HCT116 (cell line): ENCODE data around the gene GSG1L. TPM values are rescaled to one million over a fixed set of nuclear protein-coding genes. Genes with fewer than 3 reads are reported as not detected.

ENCODE experiments used
- ATAC-seq: fragments of 200-7000 bp; cut with Tn5 transposase; 2 replicates; pipeline ENCODE4 v1.9.1; 2020; ENCODE audit warnings: mild to moderate bottlenecking, moderate library complexity
- BruUV-seq: library from RNA; stranded (reverse); fragments of 400-500 nt; replicated peaks from 2 replicates; lab custom pipeline; 2021; lab: Mats Ljungman, UMichigan
- CTCF ChIA-PET: fragments of 300-600 bp; sonication (Branson Sonifier 250); formaldehyde crosslinking; loops from one replicate; lab custom pipeline; 2021; ENCODE audit warnings: antibody characterized with exemption; lab: Charles Lee
- POLR2A ChIA-PET: fragments of 300-600, 350-600 bp; sonication (Branson Sonifier 250); formaldehyde crosslinking; loops from one replicate; lab custom pipeline; 2021; ENCODE audit warnings: antibody characterized with exemption; lab: Charles Lee
- RAD21 ChIA-PET, 2 experiments: fragments of 300-600 bp; sonication (Branson Sonifier 250); formaldehyde crosslinking; loops; one replicate each; lab custom pipeline; 2023; ENCODE audit warnings: low total read pairs in 2 of 2; ENCODE audit not compliant: uncharacterized antibody in 2 of 2, unreplicated experiment in 2 of 2, low non-redundant PET in 1 of 2; lab: Charles Lee
- DNase-seq: peaks from one replicate; pipeline ENCODE4 v3.0.0-alpha.2; 2010; ENCODE audit warnings: low read depth, low spot score
- H2AFZ ChIP-seq: fragments of 200-600 bp; shearing (Covaris generic), sonication (generic); 2 replicates; pipeline ENCODE4 v1.6.1; 2017; ENCODE audit warnings: low read depth, mixed run types, mixed read lengths, antibody characterized with exemption, low read length; ENCODE audit not compliant: poor library complexity, severe bottlenecking
- H3K27ac ChIP-seq: 2 replicates; pipeline ENCODE4 v1.5.1; 2012; ENCODE audit warnings: low read depth, low read length
- H3K27me3 ChIP-seq: fragments of 200-600 bp; sonication (generic); 2 replicates; pipeline ENCODE4 v1.6.1; 2016; ENCODE audit warnings: mixed run types, low read length, mixed read lengths; ENCODE audit not compliant: insufficient read depth
- H3K36me3 ChIP-seq, 2 experiments: fragments of 200-500 bp in 1 of 2; fragments of 200-600 bp in 1 of 2; sonication (Bioruptor generic) in 1 of 2; sonication (generic) in 1 of 2; 2 replicates each; pipeline versions ENCODE4 v1.5.1 to v1.6.1; 2014 to 2016; ENCODE audit warnings: low read length in 2 of 2, inconsistent platforms in 1 of 2, mixed read lengths in 1 of 2, mixed run types in 1 of 2; ENCODE audit not compliant: insufficient read depth in 2 of 2, control insufficient read depth in 1 of 2
- H3K4me1 ChIP-seq, 2 experiments: fragments of 200-600 bp in 1 of 2; sonication (generic) in 1 of 2; 2 replicates each; pipeline versions ENCODE4 v1.5.1 to v1.6.1; 2012 to 2017; ENCODE audit warnings: low read length in 2 of 2, inconsistent platforms in 1 of 2, mild to moderate bottlenecking in 1 of 2, mixed read lengths in 1 of 2, mixed run types in 1 of 2, moderate library complexity in 1 of 2; ENCODE audit not compliant: insufficient read depth in 2 of 2, control insufficient read depth in 1 of 2
- H3K4me2 ChIP-seq: fragments of 200-600 bp; sonication (generic); 2 replicates; pipeline ENCODE4 v1.6.1; 2017; ENCODE audit warnings: mixed run types, low read length, mixed read lengths
- H3K4me3 ChIP-seq, 2 experiments: fragments of 200-600 bp in 1 of 2; sonication (generic) in 1 of 2; replicated peaks in 1 of 2; 2 replicates each; pipeline ENCODE4 v1.5.1; 2011 to 2016; ENCODE audit warnings: low read length in 2 of 2, control low read depth in 1 of 2, low read depth in 1 of 2, mild to moderate bottlenecking in 1 of 2, mixed read lengths in 1 of 2, mixed run types in 1 of 2
- H3K79me2 ChIP-seq: fragments of 200-600 bp; sonication (generic); 2 replicates; pipeline ENCODE4 v1.6.1; 2017; ENCODE audit warnings: mild to moderate bottlenecking, mixed run types, low read length, moderate library complexity, mixed read lengths; ENCODE audit not compliant: insufficient read depth
- H3K9ac ChIP-seq: fragments of 200-600 bp; sonication (generic); 2 replicates; pipeline ENCODE4 v1.6.1; 2016; ENCODE audit warnings: low read length, mixed read lengths
- H3K9me2 ChIP-seq: fragments of 200-600 bp; sonication (generic), shearing (Covaris generic); 2 replicates; pipeline ENCODE4 v1.6.1; 2017; ENCODE audit warnings: mixed run types, mild to moderate bottlenecking, moderate library complexity; ENCODE audit not compliant: insufficient read depth
- H3K9me3 ChIP-seq, 2 experiments: fragments of 200-500 bp in 1 of 2; fragments of 200-600 bp in 1 of 2; sonication (Bioruptor generic) in 1 of 2; sonication (generic) in 1 of 2; 2 replicates each; pipeline ENCODE4 v1.6.1; 2014 to 2017; ENCODE audit warnings: low read length in 2 of 2, mixed read lengths in 2 of 2, inconsistent platforms in 1 of 2, low read depth in 1 of 2, mild to moderate bottlenecking in 1 of 2, mixed run types in 1 of 2, moderate library complexity in 1 of 2; ENCODE audit not compliant: control insufficient read depth in 1 of 2, insufficient read depth in 1 of 2
- H4K20me1 ChIP-seq: fragments of 200-600 bp; sonication (generic), shearing (Covaris generic); 2 replicates; pipeline ENCODE4 v1.6.1; 2017; ENCODE audit warnings: mixed run types, mild to moderate bottlenecking, moderate library complexity; ENCODE audit not compliant: insufficient read depth
- ATF3 ChIP-seq: IDR thresholded peaks from 2 replicates; pipeline ENCODE4 v1.6.1; 2012
- ELF1 ChIP-seq: IDR thresholded peaks from 2 replicates; pipeline ENCODE4 v1.6.1; 2012; ENCODE audit warnings: low read depth, borderline replicate concordance
- EZH2phosphoT487 ChIP-seq: fragments of 200-600 bp; IDR thresholded peaks from 2 replicates; pipeline ENCODE4 v1.6.1; 2018; ENCODE audit warnings: antibody characterized with exemption, borderline replicate concordance
- JUND ChIP-seq: IDR thresholded peaks from 2 replicates; pipeline ENCODE4 v1.6.1; 2012
- MAX ChIP-seq: IDR thresholded peaks from 2 replicates; pipeline ENCODE4 v1.6.1; 2012
- POLR2A ChIP-seq: IDR thresholded peaks from 2 replicates; pipeline ENCODE4 v1.7.0; 2011; ENCODE audit warnings: borderline replicate concordance; ENCODE audit not compliant: insufficient read depth, insufficient read length; ENCODE audit errors: extremely low read depth
- POLR2AphosphoS5 ChIP-seq: IDR thresholded peaks from 2 replicates; pipeline ENCODE4 v1.6.1; 2011; ENCODE audit warnings: mild to moderate bottlenecking, low read depth, low read length, moderate library complexity
- ZBTB33 ChIP-seq: IDR thresholded peaks from 2 replicates; pipeline ENCODE4 v1.6.1; 2011; ENCODE audit warnings: mild to moderate bottlenecking, low read length, moderate library complexity; ENCODE audit not compliant: insufficient replicate concordance; ENCODE audit errors: extremely low read depth
- ZNF274 ChIP-seq: fragments of 200-500 bp; sonication (Bioruptor generic); IDR thresholded peaks from 2 replicates; pipeline ENCODE4 v1.6.1; 2014; ENCODE audit warnings: mild to moderate bottlenecking, low read depth, low read length, inconsistent platforms
- intact Hi-C: fragments of 100-400 bp; cut with micrococcal nuclease; formaldehyde crosslinking; loops from 2 replicates; pipeline ENCODE4 v1.10.0; 2022
- total RNA-seq: library from RNA; stranded (reverse); gene quantifications from one replicate; pipeline ENCODE4 v1.2.1, GENCODE V29; 2021; ENCODE audit not compliant: unreplicated experiment

GSG1L gene
- total RNA-seq, 1 experiment from 2014 or later, result not detected

- no peak overlapping the region for H3K4me2 ChIP-seq
- H2AFZ ChIP-seq, result no peak overlapping the region
- DNase-seq (no peak), ATAC-seq (no peak; the same call in 1 of the 2 replicates)
- TF ChIP-seq MAX (no peak), EZH2phosphoT487 (no peak)
- no peaks in the 10 kb centered on the region for H3K9me2 ChIP-seq
- ChIA-PET RAD21 (no interaction called here), CTCF (no interaction called here), POLR2A (no interaction called here)
- peaks cover 0 to 5% of the 10 kb centered on the region in 2 experiments; a peak in 1 of 4 replicates for H3K4me1 ChIP-seq
- no peaks in the 10 kb centered on the region for H4K20me1 ChIP-seq
- BruUV-seq, result no TSS peak
- H3K27me3 ChIP-seq, result no peaks in the 10 kb centered on the region
- no peak overlapping the region for H3K9ac ChIP-seq
- intact Hi-C loops, result no loop called here
- H3K4me3 ChIP-seq, result no peak overlapping the region
- H3K27ac ChIP-seq, result no peak overlapping the region
- H3K79me2 ChIP-seq, result no peaks in the 10 kb centered on the region
- peaks cover 16 to 31% of the 10 kb centered on the region in 2 experiments; a peak in 3 of 4 replicates for H3K36me3 ChIP-seq
- no peaks in the 10 kb centered on the region for H3K9me3 ChIP-seq
Measured at GRCh38 chr16:28096983-28097899, 33.7 kb upstream of the GSG1L start.

GRCh38 chr16:28093385-28093725 lies 29.8 kb upstream of the GSG1L start:
- Histone ChIP-seq H3K27ac (no peak overlapping the region), H3K9ac (no peak overlapping the region), H3K9me2 (no peaks in the 10 kb centered on the region), H4K20me1 (no peaks in the 10 kb centered on the region), H3K4me3 (no peak overlapping the region), H3K9me3 (no peaks in the 10 kb centered on the region), H3K4me1 (peaks cover 5 to 16% of the 10 kb centered on the region in 2 experiments; a peak in 3 of 4 replicates), H3K36me3 (peaks cover 0 to 12% of the 10 kb centered on the region in 2 experiments; a peak in 1 of 4 replicates), H2AFZ (no peak overlapping the region), H3K27me3 (no peaks in the 10 kb centered on the region), H3K79me2 (no peaks in the 10 kb centered on the region), H3K4me2 (no peak overlapping the region)
- ATAC-seq (no peak), DNase-seq (no peak)
- ChIA-PET RAD21 (no interaction called here), POLR2A (no interaction called here), CTCF (interaction anchor here (1.2 kb wide), 1 partner anchor 121 kb away, joined by 3 read pairs; no protein-coding TSS in a partner anchor)
- BruUV-seq, result no TSS peak
- intact Hi-C loops, result no loop called here
- TF ChIP-seq JUND (no peak), ZBTB33 (no peak), POLR2AphosphoS5 (no peak), ELF1 (no peak), POLR2A (no peak), ATF3 (no peak), ZNF274 (no peak)
